Measurements from ENCODE around the gene KHK.
A peak's percentile ranks its signal among the peaks of the same experiment; 100 is the strongest.

Gene KHK

GRCh38 chr2:27081984-27082772 lies 4.4 kb upstream of the KHK start:
- no peak for DNase-seq (ENCODE audit: low read depth in 2 of 2)

DNA sequence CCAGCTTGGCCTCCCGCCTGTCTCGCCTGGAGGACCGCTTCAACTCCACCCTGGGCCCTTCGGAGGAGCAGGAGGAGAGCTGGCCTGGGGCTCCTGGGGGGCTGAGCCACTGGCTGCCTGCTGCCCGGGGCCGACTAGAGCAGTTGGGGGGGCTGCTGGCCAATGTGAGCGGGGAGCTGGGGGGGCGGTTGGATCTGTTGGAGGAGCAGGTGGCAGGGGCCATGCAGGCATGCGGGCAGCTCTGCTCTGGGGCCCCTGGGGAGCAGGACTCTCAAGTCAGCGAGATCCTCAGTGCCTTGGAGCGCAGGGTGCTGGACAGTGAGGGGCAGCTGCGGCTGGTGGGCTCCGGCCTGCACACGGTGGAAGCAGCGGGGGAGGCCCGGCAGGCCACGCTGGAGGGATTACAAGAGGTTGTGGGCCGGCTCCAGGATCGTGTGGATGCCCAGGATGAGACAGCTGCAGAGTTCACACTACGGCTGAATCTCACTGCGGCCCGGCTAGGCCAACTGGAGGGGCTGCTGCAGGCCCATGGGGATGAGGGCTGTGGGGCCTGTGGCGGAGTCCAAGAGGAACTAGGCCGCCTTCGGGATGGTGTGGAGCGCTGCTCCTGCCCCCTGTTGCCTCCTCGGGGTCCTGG lies 3.7 kb upstream of the KHK start:
- no peak for DNase-seq (ENCODE audit: low read depth in 2 of 2)

DNA sequence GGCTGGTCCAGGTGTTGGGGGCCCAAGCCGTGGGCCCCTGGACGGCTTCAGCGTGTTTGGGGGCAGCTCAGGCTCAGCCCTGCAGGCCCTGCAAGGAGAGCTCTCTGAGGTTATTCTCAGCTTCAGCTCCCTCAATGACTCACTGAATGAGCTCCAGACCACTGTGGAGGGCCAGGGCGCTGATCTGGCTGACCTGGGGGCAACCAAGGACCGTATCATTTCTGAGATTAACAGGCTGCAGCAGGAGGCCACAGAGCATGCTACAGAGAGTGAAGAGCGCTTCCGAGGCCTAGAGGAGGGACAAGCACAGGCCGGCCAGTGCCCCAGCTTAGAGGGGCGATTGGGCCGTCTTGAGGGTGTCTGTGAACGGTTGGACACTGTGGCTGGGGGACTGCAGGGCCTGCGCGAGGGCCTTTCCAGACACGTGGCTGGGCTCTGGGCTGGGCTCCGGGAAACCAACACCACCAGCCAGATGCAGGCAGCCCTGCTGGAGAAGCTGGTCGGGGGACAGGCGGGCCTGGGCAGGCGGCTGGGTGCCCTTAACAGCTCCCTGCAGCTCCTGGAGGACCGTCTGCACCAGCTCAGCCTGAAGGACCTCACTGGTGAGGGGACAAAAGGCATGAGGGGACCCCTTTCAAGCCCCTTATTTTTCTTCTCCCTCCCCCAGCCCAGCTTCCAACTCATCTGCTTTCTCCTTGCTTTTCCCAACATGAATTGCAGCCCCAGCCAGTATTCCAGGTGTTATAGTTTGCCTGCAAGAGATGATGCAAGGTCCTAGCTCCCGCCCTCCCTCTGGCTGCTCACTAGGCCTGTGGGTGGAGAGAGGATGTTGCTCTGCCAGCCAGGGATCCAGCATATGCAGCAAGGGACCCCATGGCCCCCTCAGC lies 2.9 kb upstream of the KHK start:
- no peak for DNase-seq (ENCODE audit: low read depth in 2 of 2)

GRCh38 chr2:27084297-27085061 lies 2.1 kb upstream of the KHK start:
- DNase-seq (ENCODE audit: low read depth in 2 of 2): no peak

- no peak for DNase-seq (ENCODE audit: low read depth in 2 of 2)
These were observed 1.4 kb upstream of the KHK start for GRCh38 chr2:27085062-27085672.

- DNase-seq (ENCODE audit: low read depth in 2 of 2): no peak
These were observed 891 bp upstream of the KHK start for GRCh38 chr2:27085673-27086089.

DNA sequence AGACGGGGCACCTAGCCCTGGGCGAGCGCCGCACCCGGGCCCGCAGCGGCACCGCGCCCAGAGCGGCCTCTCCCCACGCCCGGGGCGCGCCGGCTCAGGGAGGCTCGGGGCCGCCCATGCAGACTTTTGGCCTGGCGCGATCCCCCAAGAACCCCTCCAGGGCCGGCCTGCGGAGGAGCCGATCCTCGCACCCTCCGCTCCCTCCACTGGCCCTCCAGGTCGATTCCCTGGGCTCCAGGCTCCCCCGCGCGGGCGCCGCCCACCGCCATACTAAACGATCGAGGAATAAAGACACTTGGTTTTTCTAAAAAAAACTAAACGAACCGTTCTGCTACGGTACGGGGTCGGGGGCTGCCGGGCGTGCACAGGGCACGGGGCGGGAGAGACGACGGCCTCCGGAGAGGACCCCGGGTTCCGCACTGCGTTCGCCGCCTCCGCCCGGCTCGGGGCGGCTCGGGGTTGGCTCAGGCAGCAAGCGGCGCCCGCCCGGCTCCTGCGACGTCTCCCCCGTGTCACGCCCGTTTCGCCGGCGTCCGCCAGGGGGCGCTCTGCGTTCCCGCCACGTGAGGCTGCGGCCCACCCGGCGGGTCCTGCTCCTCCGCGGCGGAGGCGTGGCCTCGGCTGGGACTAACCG lies 365 bp upstream of the KHK start:
- peak; percentile 78 to 79 for DNase-seq (ENCODE audit: low read depth in 2 of 2)

- no peak for DNase-seq (ENCODE audit: low read depth in 2 of 2)
These were observed 1.3 kb downstream of the KHK start for GRCh38 chr2:27087823-27088410.

DNA sequence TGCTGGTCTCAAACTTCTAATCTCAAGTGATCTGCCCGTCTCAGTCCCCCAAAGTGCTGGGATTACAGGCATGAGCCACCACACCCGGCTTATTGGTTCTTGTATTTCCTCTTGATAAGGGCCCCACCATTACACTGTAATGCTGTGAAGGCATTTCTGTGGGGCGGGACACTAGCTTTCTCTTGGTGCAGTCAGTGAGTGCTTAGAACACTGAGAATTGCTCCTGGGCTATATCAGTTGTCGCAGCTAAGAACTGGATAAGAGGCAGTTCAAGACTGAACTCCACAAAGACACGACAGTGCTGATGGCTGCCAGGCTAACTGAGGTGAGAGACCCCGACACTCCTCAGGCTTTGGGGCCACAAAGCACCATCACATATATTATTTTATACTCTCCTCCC lies 2.1 kb downstream of the KHK start:
- DNase-seq (ENCODE audit: low read depth in 2 of 2): no peak

GRCh38 chr2:27089111-27089954 lies 2.8 kb downstream of the KHK start:
- no peak for DNase-seq (ENCODE audit: low read depth in 2 of 2)

- no peak for DNase-seq (ENCODE audit: low read depth in 2 of 2)
These were observed 5.4 kb downstream of the KHK start for GRCh38 chr2:27091746-27092695.

DNA sequence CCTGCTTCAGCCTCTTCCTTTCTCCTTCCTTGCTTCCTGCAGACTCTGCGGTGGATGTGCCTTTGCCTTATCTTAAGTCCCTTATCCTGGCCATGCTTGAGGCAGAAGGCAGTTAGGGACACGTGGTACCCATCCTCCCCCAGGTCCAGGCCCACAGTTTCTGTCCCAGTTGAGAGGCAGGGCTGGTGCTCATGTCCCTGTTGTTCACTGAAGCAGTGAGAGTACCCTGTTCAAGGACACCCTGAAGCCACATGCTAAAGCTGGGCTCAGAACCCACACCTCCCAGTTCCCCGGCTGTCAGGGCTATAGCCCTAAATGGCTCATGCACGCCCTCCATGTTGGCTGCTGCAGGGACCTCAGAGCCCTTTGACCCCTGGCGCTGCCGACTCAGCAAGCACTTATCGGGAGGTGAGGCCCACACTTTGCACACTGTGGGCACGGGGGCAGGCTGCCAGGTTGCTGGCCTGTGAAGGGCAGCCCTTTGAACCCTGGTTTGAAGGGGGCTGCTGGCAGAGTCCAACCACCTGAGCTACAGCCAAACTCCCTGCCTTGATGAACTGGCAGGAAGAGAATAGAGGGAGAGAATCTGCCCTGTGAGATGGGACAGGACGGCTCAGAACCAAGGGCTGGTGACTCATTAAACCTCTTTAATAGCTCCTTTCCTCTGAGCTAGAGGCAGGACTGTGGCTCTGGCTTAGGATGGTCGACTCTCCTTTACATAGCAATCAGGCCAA lies 6.3 kb downstream of the KHK start:
- DNase-seq (ENCODE audit: low read depth in 2 of 2): no peak

DNA sequence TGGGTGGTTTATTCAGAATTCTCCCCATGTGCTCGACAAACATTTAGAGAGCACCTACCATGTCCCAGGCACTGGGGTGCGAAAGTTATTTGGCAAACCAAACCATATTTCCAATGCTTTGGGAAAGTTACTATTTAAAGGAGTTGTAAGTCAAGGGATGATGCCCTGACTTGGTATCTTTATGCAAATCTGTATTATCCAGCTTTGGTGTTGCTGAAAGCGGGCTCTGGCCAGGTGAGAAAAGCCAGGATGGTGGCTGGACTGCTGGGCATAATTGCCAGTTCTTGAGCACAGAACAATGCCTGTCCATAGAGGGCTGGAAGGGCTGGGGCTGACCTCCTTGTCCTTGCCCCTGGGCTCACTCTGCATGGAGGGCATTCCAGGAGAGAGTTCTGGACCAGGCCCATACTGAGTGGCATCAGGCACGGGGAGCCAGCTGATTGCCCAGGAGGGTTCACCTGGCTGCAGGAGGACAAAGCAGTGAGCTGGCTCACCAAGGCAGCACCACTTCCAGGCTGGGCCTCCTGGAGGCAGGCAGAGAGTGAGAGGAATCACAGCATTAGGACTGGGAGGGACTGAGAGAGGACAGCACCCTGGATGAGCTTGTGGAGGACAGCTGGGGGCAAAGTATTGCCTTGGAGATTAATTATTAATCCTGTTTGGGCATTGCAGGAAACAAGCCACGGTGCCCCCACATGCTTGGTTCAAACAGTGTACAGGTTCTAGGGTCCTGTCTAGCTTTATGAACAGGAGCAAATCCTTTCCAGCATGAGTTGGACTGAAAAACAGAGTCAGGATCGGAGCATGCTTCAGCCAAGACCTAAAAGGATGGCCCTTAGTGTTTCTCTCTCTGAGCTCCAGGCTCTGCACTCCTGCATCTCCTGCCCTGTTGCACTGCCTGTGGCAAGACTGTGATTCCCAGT lies 7.1 kb downstream of the KHK start:
- no peak for DNase-seq (ENCODE audit: low read depth in 2 of 2)

- no peak for DNase-seq (ENCODE audit: low read depth in 2 of 2)
These were observed 7.9 kb downstream of the KHK start for GRCh38 chr2:27094353-27094984.

DNA sequence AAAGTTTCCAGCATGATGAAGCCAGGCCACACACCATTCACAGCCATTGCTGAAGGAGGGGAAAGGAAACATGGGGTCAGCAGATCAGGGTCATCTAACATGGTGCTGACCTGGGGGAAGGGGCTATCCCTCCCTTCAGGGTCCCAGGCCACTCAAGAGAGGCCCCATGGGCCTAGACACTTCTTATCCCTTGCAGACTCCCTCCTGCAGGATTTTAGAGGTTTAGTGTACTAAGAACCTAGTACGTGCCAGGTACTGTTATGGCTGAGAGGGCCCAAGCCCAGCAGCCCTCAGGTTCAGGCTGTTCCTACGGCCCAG lies 8.8 kb downstream of the KHK start:
- no peak for DNase-seq (ENCODE audit: low read depth in 2 of 2)

Measured in fibroblast of skin of left biceps (primary cell).